Gastrocnemius medialis (tissue), 4 donors: ENCODE data around the gene C19orf12. TPM values are rescaled to one million over a fixed set of nuclear protein-coding genes. Genes with fewer than 3 reads are reported as not detected.

Experiments
- ATAC-seq, 2 donors: fragments of 150-250 bp; one replicate each; pipeline ENCODE4 v1.9.1; 2016
- DNase-seq, 2 donors: peaks; one replicate each; pipeline ENCODE4 v3.0.0-alpha.2; 2019
- H3K27ac ChIP-seq, 4 donors: fragments of 200-600 bp; sonication (generic); 1 replicate in 1 of 4; 2 replicates in 3 of 4; pipeline ENCODE4 v1.5.1; 2016 to 2018; ENCODE audit warnings: mild to moderate bottlenecking in 2 of 4, moderate library complexity in 1 of 4
- H3K27me3 ChIP-seq, 3 donors: fragments of 200-600 bp; sonication (generic) in 2 of 3; 1 replicate in 1 of 3; 2 replicates in 2 of 3; pipeline versions ENCODE4 v1.5.1 to v1.6.0; 2016 to 2019; ENCODE audit warnings: mild to moderate bottlenecking in 1 of 3, moderate library complexity in 1 of 3
- H3K36me3 ChIP-seq, 2 donors: fragments of 200-600 bp; sonication (generic) in 1 of 2; one replicate each; pipeline ENCODE4 v1.5.1; 2017 to 2018
- H3K4me1 ChIP-seq, 2 donors: fragments of 200-600 bp; sonication (generic) in 1 of 2; one replicate each; pipeline ENCODE4 v1.5.1; 2016 to 2017; ENCODE audit warnings: mild to moderate bottlenecking in 2 of 2
- H3K4me3 ChIP-seq, 4 donors: fragments of 200-600 bp; sonication (generic) in 3 of 4; 1 replicate in 1 of 4; 2 replicates in 3 of 4; pipeline ENCODE4 v1.5.1; 2016 to 2019; ENCODE audit warnings: mild to moderate bottlenecking in 2 of 4
- H3K9me3 ChIP-seq, 3 donors: fragments of 200-600 bp; sonication (generic) in 2 of 3; 1 replicate in 1 of 3; 2 replicates in 2 of 3; pipeline ENCODE4 v1.5.1; 2016 to 2019
- POLR2A ChIP-seq, 2 donors: fragments of 450-650 bp; IDR thresholded peaks; one replicate each; pipeline ENCODE4 v1.6.1; 2017; ENCODE audit warnings: antibody characterized with exemption in 2 of 2, mild to moderate bottlenecking in 2 of 2, moderate library complexity in 2 of 2
- in situ Hi-C, 4 donors: fragments of 200-750 bp; cut with MboI; loops; one replicate each; pipeline versions ENCODE4 v1.15.0 to v1.8.0; 2017; ENCODE audit warnings: low sequenced_read_pairs in 4 of 4
- intact Hi-C: fragments of 100-400 bp; cut with DNase I; formaldehyde crosslinking; loops from one replicate; pipeline ENCODE4 v1.15.1; 2023; ENCODE audit warnings: low total_unique reads
- total RNA-seq, 4 donors: library from RNA; depleted of rRNA; stranded (reverse); fragments of >200 nt; gene quantifications; one replicate each; pipeline versions ENCODE4 v1.1.0 to v1.2.3, GENCODE V29; 2016
- TF ChIP-seq, protein P1 (sequence below), 5 experiments: fragments of 450-650 bp in 3 of 5; fragments of 200-600 bp in 2 of 5; sonication (generic) in 2 of 5; IDR thresholded peaks in 4 of 5; conservative IDR thresholded peaks in 1 of 5; 1 replicate in 4 of 5; 2 replicates in 1 of 5; pipeline ENCODE4 v1.5.1; 2016 to 2019; ENCODE audit warnings: antibody characterized with exemption in 5 of 5, mild to moderate bottlenecking in 3 of 5, moderate library complexity in 3 of 5

The C19orf12 gene
- total RNA-seq, 4 donors from 2014 or later, result 54.4 to 142 (median 69.8) TPM

DNA sequence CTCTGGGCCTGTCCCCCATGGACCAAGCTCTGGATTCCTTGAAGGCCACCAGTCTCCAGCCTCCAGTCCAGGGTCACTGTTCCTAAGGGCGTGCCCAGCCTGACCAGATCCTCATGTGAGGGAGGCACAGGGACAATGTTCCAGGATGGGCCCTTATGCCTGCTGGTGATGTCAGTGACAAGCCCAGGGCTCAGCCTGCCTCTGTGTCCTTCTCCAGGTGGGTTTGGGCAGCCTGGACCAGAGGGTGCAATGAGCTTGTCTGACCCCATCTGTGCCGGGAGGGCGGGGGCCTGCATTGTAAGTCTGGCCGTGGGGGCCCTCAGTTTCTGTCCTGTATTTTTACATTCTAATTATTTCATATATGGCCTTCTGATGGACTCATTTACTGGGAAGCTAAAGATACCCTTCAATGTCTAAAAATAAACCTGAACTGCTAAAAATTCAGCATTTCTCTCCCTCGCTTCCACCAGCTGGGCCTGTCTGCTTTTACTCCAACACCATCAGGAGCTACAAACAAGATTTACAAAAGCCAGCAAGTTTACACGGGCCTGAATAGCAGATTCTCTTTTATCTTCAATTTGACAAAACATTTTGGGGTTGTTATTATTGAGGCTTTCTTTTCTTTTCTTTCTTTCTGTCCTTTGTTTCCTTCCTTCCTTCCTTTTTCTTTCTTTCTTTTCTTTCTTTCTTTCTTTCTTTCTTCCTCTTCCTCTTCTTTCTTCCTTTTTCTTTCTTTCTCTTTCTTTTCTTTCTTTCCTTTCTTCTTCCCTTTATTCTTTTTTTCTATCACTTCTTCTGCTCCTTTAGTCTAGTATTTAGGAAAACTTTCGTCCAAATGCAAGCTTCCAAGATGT is 34.2 kb upstream of the C19orf12 start:
- no peak overlapping the region for H3K27ac ChIP-seq
- H3K4me1 ChIP-seq, result no peaks in the 10 kb centered on the region
- intact Hi-C loops (no loop called here), in situ Hi-C loops (loop anchor here in 1 of 4 donors (25.0 kb wide), 1 partner anchor 913 kb away; no protein-coding TSS in a partner anchor)
- peaks cover 0 to 3% (median 0%) of the 10 kb centered on the region in 3 donors for H3K27me3 ChIP-seq
- ATAC-seq, result no peak
- H3K9me3 ChIP-seq, result no peaks in the 10 kb centered on the region
- no peaks in the 10 kb centered on the region for H3K36me3 ChIP-seq
- DNase-seq, result no peak
- TF ChIP-seq, protein P1, sequence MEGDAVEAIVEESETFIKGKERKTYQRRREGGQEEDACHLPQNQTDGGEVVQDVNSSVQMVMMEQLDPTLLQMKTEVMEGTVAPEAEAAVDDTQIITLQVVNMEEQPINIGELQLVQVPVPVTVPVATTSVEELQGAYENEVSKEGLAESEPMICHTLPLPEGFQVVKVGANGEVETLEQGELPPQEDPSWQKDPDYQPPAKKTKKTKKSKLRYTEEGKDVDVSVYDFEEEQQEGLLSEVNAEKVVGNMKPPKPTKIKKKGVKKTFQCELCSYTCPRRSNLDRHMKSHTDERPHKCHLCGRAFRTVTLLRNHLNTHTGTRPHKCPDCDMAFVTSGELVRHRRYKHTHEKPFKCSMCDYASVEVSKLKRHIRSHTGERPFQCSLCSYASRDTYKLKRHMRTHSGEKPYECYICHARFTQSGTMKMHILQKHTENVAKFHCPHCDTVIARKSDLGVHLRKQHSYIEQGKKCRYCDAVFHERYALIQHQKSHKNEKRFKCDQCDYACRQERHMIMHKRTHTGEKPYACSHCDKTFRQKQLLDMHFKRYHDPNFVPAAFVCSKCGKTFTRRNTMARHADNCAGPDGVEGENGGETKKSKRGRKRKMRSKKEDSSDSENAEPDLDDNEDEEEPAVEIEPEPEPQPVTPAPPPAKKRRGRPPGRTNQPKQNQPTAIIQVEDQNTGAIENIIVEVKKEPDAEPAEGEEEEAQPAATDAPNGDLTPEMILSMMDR (IDR thresholded peaks at IDR 0.05 in 4 of 5, conservative IDR thresholded peaks at IDR 0.05 in 1 of 5), result no peak
- TF ChIP-seq POLR2A (IDR thresholded peaks at IDR 0.05), result no peak
- H3K4me3 ChIP-seq, result no peak overlapping the region

DNA sequence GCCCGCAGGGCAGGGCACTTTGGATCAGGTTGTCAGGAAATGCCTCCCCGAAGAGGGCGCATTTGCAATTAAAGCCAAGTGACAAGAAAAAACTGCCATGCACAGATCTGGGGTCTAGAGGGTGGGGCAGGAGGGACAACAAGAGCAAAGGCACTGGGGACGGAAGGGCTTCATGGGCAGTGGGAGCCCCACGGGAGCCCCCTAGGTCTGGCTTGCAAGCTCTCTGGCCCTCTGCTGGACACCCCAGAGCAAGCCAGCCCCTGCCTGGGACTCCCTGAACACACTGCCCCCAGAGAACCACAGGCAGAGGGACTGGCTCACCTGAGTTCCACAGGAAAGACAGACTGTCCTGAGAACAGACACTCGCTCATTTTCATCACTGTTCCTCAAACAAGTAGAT is 30.2 kb upstream of the C19orf12 start:
- TF ChIP-seq, protein P1 (IDR thresholded peaks at IDR 0.05 in 4 of 5, conservative IDR thresholded peaks at IDR 0.05 in 1 of 5), result no peak
- no peak for TF ChIP-seq POLR2A (IDR thresholded peaks at IDR 0.05)
- DNase-seq (no peak), ATAC-seq (no peak)
- Histone ChIP-seq H3K27ac (no peak overlapping the region), H3K4me3 (no peak overlapping the region), H3K4me1 (no peaks in the 10 kb centered on the region), H3K9me3 (no peaks in the 10 kb centered on the region), H3K36me3 (no peaks in the 10 kb centered on the region), H3K27me3 (no peaks in the 10 kb centered on the region)
- in situ Hi-C loops, result loop anchor here in 1 of 4 donors (25.0 kb wide), 1 partner anchor 917 kb away; no protein-coding TSS in a partner anchor
- intact Hi-C loops, result no loop called here

DNA sequence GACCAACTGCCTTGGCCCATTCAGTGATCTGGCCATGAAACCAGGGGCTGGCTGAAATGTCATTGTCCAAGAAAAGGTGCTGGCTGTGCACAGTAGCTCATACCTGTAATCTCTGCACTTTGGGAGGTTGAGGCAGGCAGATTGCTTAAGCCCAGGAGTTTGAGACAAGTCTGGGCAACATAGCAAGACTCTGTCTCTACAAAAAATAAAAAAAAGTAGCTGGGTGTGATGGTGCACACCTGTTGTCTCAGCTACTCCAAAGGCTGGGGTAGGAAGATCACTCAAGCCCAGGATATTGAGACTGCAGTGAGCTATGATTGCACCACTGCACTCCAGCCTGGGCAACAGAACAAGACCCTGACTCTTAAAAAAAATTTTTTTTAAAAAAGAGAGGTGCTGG is 28.6 kb upstream of the C19orf12 start:
- Histone ChIP-seq H3K4me3 (no peak overlapping the region), H3K4me1 (no peaks in the 10 kb centered on the region), H3K27me3 (no peaks in the 10 kb centered on the region), H3K9me3 (no peaks in the 10 kb centered on the region), H3K36me3 (no peaks in the 10 kb centered on the region), H3K27ac (no peak overlapping the region)
- intact Hi-C loops (no loop called here), in situ Hi-C loops (loop anchor here in 1 of 4 donors (25.0 kb wide), 1 partner anchor 919 kb away; no protein-coding TSS in a partner anchor)
- TF ChIP-seq POLR2A (IDR thresholded peaks at IDR 0.05), result no peak
- TF ChIP-seq, protein P1 (IDR thresholded peaks at IDR 0.05 in 4 of 5, conservative IDR thresholded peaks at IDR 0.05 in 1 of 5), result no peak
- no peak for DNase-seq
- ATAC-seq, result no peak

DNA sequence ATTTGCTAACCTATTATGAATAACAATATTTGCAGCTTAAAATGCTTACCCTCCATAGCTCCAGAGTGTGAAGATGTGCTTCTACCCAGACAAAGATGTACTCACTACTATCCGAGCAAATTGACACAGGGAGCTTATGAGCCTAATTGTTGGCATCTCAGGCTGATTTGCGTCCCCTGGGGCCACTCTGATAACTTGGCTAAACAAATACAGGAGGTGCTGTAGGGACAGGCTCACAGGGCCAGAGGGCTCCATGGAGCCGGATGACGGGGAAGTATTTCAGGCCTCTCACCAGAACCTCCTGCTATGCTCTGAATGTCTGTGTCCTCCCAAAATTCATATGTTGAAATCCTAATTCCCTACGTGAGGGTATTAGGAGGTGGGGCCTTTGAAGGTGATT is 26.7 kb upstream of the C19orf12 start:
- TF ChIP-seq, protein P1 (IDR thresholded peaks at IDR 0.05 in 4 of 5, conservative IDR thresholded peaks at IDR 0.05 in 1 of 5), result no peak
- TF ChIP-seq POLR2A (IDR thresholded peaks at IDR 0.05), result no peak
- ATAC-seq (no peak), DNase-seq (no peak)
- in situ Hi-C loops (loop anchor here in 1 of 4 donors (25.0 kb wide), 1 partner anchor 921 kb away; no protein-coding TSS in a partner anchor), intact Hi-C loops (no loop called here)
- no peaks in the 10 kb centered on the region for H3K9me3 ChIP-seq
- H3K4me3 ChIP-seq, result no peak overlapping the region
- no peaks in the 10 kb centered on the region for H3K4me1 ChIP-seq
- H3K27me3 ChIP-seq, result no peaks in the 10 kb centered on the region
- H3K36me3 ChIP-seq, result no peaks in the 10 kb centered on the region
- no peak overlapping the region for H3K27ac ChIP-seq
